Epithelial cell of esophagus (primary cell): Measurements from ENCODE around the gene ANKS4B.
"Not testable (repeated sequence)": the region's sequence is repeated elsewhere in the genome, so short reads cannot be mapped to it uniquely, and the experiment has no call there.

ENCODE experiments used
- DNase-seq: peaks from one replicate; pipeline ENCODE4 v3.0.0; 2010; ENCODE audit warnings: low read depth
- H3K4me3 ChIP-seq: 2 replicates; pipeline ENCODE4 v1.5.1; 2011; ENCODE audit warnings: mild to moderate bottlenecking, low read length, control low read depth
- CTCF ChIP-seq: IDR thresholded peaks from 2 replicates; pipeline ENCODE4 v1.5.1; 2011; ENCODE audit warnings: low read depth, mild to moderate bottlenecking, low read length, control low read depth, inconsistent platforms; ENCODE audit not compliant: insufficient read depth; ENCODE audit errors: missing control alignments

ANKS4B gene

GRCh38 chr16:21272253-21272652, 38.8 kb downstream of the ANKS4B start:
- no peak overlapping the region for H3K4me3 ChIP-seq
- TF ChIP-seq CTCF: no peak
- DNase-seq: no peak

- not testable (repeated sequence) for DNase-seq, H3K4me3 ChIP-seq
Observed at GRCh38 chr16:21272763-21273162, 39.3 kb downstream of the ANKS4B start.

GRCh38 chr16:21274172-21274726, 40.8 kb downstream of the ANKS4B start:
- DNase-seq: no peak
- no peak overlapping the region for H3K4me3 ChIP-seq
- TF ChIP-seq CTCF: no peak

GRCh38 chr16:21275529-21275928, 42.0 kb downstream of the ANKS4B start:
- no peak for DNase-seq
- H3K4me3 ChIP-seq: no peak overlapping the region
- no peak for TF ChIP-seq CTCF

- DNase-seq: no peak
Observed at GRCh38 chr16:21276090-21276489, 42.6 kb downstream of the ANKS4B start.

GRCh38 chr16:21277045-21277926, 43.8 kb downstream of the ANKS4B start:
- no peak for TF ChIP-seq CTCF
- H3K4me3 ChIP-seq: peak overlapping the region; percentile 32
- no peak for DNase-seq

More at GRCh38 chr16:21276090-21276489, 42.6 kb downstream of the ANKS4B start:
- H3K4me3 ChIP-seq: no peak overlapping the region
- TF ChIP-seq CTCF: no peak

- peak; percentile 52 for DNase-seq
- TF ChIP-seq CTCF: peak; percentile 67
Observed at GRCh38 chr16:21277927-21278706, 44.6 kb downstream of the ANKS4B start, which contains the start of gene CRYM. Gene CRYM (minus strand): TSS chr16:21278290. CDS start chr16:21278251, 39 bp downstream.

More at GRCh38 chr16:21277927-21278706, 44.6 kb downstream of the ANKS4B start, which contains the start of gene CRYM:
- peak within 1 kb of the TSS; percentile 32 for H3K4me3 ChIP-seq
